Retinal pigment epithelial cell (primary cell): ENCODE data around the gene COX19.
"Not testable (repeated sequence)": the region's sequence is repeated elsewhere in the genome, so short reads cannot be mapped to it uniquely, and the experiment has no call there.

Experiments
- DNase-seq: peaks from one replicate; pipeline ENCODE4 v3.0.0-alpha.2; 2010; ENCODE audit warnings: low read depth
- H3K4me3 ChIP-seq: 2 replicates; pipeline ENCODE4 v1.5.1; 2011; ENCODE audit warnings: mild to moderate bottlenecking, low read length, control low read depth, moderate library complexity
- CTCF ChIP-seq: conservative IDR thresholded peaks from 2 replicates; pipeline ENCODE4 v1.5.1; 2011; ENCODE audit warnings: low read depth, low read length, control low read depth, inconsistent platforms

Gene COX19

GRCh38 chr7:1008733-1009363 is 33.5 kb upstream of the COX19 start:
- DNase-seq: no peak
- H3K4me3 ChIP-seq: no peak overlapping the region
- no peak for TF ChIP-seq CTCF

GRCh38 chr7:1007901-1008300 is 32.6 kb upstream of the COX19 start:
- no peak overlapping the region for H3K4me3 ChIP-seq
- DNase-seq: no peak
- TF ChIP-seq CTCF: no peak

GRCh38 chr7:1005303-1005702 is 30.0 kb upstream of the COX19 start:
- DNase-seq: no peak
- TF ChIP-seq CTCF: no peak
- no peak overlapping the region for H3K4me3 ChIP-seq

- no peak for TF ChIP-seq CTCF
- H3K4me3 ChIP-seq: no peak overlapping the region
- DNase-seq: no peak
Observed at GRCh38 chr7:1004018-1004852, 28.9 kb upstream of the COX19 start.

- DNase-seq, H3K4me3 ChIP-seq: not testable (repeated sequence)
Observed at GRCh38 chr7:1002445-1002844, 27.1 kb upstream of the COX19 start.

GRCh38 chr7:1002026-1002425 is 26.7 kb upstream of the COX19 start:
- not testable (repeated sequence) for H3K4me3 ChIP-seq, DNase-seq

- not testable (repeated sequence) for H3K4me3 ChIP-seq
Observed at GRCh38 chr7:1001069-1001770, 25.9 kb upstream of the COX19 start.

GRCh38 chr7:999941-1000935 is 24.9 kb upstream of the COX19 start:
- DNase-seq: no peak
- TF ChIP-seq CTCF: no peak
- H3K4me3 ChIP-seq: no peak overlapping the region

More at GRCh38 chr7:1001069-1001770, 25.9 kb upstream of the COX19 start:
- DNase-seq: not testable (repeated sequence)
